Stimulated activated CD4-positive, alpha-beta T cell treated with anti-CD3 and anti-CD28 coated beads, TNF-alpha, amount 100 ng/mL, for 48 hours (primary cell): Measurements from ENCODE around the gene NPR2.

Source experiments
- DNase-seq, 3 donors: peaks; one replicate each; pipeline ENCODE4 v3.0.0-alpha.2; 2020; ENCODE audit warnings: low read depth in 3 of 3

NPR2 gene

DNA sequence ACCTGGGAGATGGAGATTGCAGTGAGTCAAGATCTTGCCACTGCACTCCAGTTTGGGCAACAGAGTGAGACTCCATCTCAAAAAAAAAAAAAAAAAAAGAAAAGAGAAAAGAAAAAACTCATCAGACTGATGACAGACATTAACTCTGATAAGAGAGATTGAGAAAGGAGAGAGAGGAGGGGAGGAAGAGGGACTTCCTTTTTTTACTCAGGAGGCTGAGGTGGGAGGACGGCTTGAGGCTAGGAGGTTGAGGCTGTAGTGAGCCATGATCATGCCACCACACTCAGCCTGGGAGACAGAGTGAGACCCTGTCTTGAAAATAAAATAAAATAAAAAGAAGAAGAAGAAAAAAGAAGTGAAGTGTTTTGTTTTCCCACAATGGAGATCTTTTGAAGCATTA, 27.6 kb upstream of the NPR2 start:
- no peak for DNase-seq

DNA sequence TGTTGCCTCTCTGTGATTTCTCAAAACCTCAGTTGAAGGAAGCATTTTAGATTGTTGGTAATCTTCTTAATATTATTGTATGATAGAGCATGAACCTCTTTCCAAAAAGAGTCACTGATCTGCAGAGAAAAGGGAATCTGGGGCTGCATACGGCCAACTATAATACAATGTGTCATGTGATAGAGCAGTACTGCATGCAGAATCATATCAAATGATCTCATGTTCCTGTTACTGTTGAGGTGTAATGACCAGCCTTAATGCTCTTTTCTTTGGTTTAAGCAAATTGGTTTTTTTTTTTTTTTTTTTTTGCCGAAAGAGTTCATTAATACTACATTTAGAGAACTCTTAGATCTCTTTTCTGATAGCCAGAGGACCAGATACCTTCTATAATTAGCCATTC, 24.4 kb upstream of the NPR2 start:
- DNase-seq = no peak

DNA sequence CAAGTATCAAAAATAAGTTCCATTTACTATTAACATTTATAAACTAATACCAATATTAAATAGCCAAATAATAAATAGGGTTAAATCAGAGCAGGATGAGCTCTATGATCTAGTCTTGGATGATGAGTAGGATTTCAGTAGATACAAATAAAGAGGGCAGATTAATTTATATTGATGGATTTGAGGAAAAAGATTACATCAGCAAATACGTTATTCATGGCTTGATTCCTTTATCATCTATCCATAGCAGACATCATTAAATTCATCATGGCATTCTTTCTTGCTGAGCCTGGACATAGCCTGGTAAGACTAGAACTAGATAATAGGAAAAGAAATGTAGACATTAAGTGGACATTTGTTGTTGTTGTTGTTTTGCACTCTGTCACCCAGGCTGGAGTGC, 23.9 kb upstream of the NPR2 start:
- DNase-seq = no peak

- DNase-seq = no peak
These were observed 21.6 kb upstream of the NPR2 start for GRCh38 chr9:35769763-35770162.

DNA sequence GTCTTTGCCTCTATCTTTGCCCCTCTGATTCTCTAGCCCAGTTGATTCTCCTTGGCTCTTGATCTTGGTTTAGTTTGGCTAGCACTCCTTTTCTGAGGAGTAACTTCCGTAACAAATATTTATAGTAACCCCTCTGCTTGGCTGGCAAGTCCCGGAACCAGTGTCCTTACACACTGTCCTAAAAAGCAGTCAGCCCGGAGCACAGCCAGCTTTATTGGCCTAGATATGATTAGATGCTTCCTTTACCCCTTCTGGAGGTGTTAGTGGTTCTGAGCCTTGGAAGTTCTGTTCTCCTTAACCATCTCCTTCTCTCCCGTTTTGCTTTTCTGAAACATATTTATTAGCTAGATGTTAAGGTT, 20.3 kb upstream of the NPR2 start:
- DNase-seq = no peak

GRCh38 chr9:35771534-35771933, 19.9 kb upstream of the NPR2 start:
- no peak for DNase-seq

- no peak for DNase-seq
These were observed 19.4 kb upstream of the NPR2 start for GRCh38 chr9:35771943-35772342.

- no peak for DNase-seq
These were observed 16.3 kb upstream of the NPR2 start for GRCh38 chr9:35774907-35775635.

GRCh38 chr9:35776018-35776417, 15.4 kb upstream of the NPR2 start:
- no peak for DNase-seq

DNA sequence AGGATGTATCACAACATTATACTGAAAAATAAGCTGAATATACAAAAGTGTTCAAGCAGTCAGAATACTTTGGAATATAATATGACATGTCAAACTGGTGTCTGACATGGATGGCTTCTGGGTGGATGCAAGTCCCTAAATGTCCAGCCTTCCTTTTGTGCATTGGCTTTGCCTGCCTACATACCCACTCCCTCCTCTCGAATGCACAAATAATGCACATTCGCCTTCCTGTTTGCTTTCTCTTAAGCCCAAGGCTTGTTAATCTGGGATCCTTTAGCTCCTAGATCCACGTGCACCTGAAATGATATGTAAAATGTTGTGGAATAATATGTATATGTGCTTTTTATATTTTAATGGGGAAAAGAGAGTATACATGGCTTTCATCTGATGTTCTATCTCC, 12.9 kb upstream of the NPR2 start:
- DNase-seq = no peak

GRCh38 chr9:35781066-35781465, 10.3 kb upstream of the NPR2 start:
- DNase-seq = no peak

- no peak for DNase-seq
These were observed 8.0 kb upstream of the NPR2 start for GRCh38 chr9:35783418-35783817.

- no peak for DNase-seq
These were observed 1.9 kb upstream of the NPR2 start for GRCh38 chr9:35789541-35789940.

- DNase-seq = no peak
These were observed 1.4 kb upstream of the NPR2 start for GRCh38 chr9:35790025-35790384.

DNA sequence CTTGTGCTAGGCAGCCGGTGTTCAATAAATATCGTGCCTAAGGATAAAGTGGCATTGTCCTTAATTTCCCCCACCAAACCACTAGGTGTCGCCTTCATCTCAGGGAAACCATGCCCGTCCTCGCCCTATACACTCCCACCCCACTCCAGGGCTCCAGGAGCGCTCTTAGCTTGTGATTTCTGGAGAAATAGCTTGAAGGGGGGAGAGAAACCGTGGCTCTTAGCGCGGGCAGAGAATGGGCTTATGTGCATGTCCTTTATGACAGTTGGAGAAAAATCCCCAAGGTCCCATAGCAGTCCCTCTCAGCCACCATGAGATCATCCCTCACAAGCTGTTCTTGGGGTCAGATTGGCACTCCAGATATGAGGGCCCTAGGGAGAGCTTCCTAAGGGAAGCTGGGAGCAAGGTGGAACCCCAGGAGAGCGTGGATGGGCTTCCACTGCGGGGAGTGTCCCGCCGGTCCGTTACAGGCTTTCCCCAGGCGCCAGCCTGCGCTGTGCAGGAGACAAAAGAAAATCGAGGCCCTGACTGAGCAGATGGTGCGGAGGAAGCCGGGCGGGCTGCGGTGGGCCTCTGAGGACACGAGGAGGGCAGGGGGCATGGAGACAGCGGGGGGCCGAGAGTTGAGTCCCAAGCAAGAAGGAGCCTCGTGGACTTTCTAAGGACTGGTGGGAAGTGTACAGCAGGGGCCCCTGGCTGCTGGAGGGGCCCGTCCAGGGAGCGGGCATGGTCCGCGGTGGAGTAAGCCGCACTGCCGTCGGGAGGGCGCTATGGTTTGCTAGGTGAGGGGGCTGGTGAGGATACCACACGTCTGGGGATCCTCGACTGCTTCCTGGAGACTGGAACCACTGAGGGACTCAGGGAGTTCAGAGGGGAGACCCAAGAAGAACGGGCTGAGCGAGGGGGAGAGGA, 750 bp upstream of the NPR2 start:
- peak in 2 of 3 donors; percentile 21 to 31 for DNase-seq

- DNase-seq = no peak
These were observed 828 bp downstream of the NPR2 start for GRCh38 chr9:35792024-35792813.

DNA sequence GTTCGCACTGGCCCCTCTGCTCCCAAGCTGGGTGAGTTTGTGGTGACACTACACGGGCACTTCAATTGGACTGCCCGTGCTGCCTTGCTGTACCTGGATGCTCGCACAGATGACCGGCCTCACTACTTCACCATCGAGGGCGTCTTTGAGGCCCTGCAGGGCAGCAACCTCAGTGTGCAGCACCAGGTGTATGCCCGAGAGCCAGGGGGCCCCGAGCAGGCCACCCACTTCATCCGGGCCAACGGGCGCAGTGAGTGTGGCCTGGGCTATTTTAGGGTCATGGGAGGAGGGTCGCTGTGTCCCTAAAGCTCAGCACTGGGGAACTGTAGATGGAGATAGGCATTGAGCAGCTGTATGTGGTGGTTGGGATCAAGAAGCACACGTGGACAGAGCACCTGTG, 1.4 kb downstream of the NPR2 start:
- no peak for DNase-seq

- DNase-seq = no peak
These were observed 2.1 kb downstream of the NPR2 start for GRCh38 chr9:35793461-35793860.

DNA sequence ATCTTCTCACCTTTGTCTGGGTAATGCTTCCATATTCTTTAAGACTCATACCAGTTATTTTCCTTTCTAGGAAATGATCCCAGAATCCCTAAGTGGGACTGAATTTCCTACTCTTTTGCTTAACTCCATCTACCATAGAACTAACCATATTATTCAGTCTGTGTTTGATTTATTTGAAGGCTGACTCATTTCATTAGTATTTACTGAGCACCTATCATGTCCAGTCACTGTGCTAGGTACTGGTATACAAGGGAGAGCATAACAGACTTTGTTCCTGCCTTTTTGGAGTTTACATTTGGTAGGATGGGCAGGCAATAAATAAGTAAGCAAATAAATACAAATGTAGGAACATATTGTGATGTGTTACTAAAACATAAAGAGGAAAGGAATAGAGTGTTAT, 4.3 kb downstream of the NPR2 start:
- no peak for DNase-seq

DNA sequence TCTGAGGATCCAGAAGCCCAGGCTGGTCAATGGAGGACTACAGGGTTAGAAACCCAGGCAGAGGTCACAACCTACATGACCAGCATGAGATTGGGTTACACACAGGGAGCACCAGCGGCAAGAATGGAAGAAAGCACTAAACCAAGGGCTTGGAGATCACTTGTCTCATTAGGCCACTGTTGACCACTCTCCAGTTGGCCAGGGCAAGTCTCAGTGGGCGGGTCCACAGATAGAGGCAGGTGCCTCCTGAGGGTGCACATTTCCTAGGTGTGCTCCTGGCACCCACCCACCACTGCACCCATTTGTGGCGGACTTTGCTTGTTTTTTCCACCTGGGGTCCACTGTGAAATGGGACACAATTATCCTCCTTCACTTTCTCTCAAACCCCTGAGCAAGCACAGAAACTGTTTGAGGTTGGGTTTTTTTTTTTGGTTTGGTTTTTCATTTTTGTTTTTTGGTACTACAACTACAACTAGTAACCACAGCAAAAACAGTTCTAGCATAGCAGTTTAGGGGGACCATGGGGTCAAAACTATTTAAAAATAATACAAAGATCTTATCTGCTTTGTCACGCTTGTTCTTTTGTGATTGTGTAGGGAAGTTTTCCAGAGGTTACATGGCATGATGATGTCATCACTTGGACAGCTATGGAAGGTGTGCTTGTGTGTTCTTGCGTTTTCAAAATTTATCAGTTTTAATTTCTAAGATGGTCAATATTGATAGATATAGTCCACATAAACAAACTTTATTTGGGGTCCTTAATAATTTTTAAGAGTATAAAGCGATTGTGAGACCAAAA, 6.1 kb downstream of the NPR2 start:
- DNase-seq = no peak

DNA sequence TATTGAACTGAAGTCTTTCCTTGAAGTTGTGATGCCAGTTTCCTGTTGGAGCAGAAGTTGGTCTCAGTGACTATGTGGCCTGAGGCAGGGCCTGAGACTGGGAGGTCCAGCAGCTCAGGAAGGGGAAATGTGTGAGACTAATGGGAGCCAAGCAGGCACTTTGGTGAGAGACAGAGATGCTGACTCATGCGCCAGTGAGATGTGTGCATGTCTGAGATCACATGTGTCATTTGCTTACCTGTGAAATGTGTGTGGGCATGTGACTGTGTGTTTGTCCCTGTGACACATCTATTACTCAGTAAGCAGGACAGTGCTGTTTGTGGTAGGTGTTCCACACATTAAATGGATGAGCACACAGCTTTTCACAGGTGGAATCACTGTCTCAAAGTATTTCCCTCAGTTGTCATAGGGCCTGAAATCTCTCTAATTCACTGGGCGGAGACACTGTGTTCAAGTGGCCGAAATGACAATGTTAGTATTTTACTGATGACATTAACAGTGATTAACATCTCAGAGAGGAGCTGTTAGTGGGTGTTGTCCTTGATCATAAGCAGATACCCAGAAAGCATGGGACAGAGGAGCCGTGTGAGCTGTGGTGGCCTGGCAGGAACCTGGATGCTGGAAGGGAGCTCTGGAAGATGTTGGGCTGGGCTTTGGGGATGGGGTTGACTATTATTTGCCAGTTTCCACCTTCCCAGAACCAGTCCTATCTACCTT, 7.4 kb downstream of the NPR2 start:
- peak; percentile 25 to 50 (median 48) for DNase-seq
